Chondrocyte (in vitro differentiated cells): ENCODE data around the gene PAK6. TPM values are rescaled to one million over a fixed set of nuclear protein-coding genes. Genes with fewer than 3 reads are reported as not detected.
A peak's percentile ranks its signal among the peaks of the same experiment; 100 is the strongest.

Experiments used
- DNase-seq: peaks from one replicate; pipeline ENCODE4 v3.0.0; 2021; ENCODE audit warnings: mixed read lengths, low spot score
- H3K27ac Mint-ChIP-seq: one replicate; pipeline ENCODE4 v1.8.0; 2021; ENCODE audit warnings: mild to moderate bottlenecking, moderate library complexity, mixed read lengths; ENCODE audit not compliant: unreplicated experiment
- H3K27me3 Mint-ChIP-seq: 2 replicates; pipeline ENCODE4 v1.8.0; 2021; ENCODE audit warnings: low read depth, mixed read lengths
- H3K36me3 Mint-ChIP-seq: 2 replicates; pipeline ENCODE4 v1.8.0; 2021; ENCODE audit warnings: low read depth, mixed read lengths
- H3K4me1 Mint-ChIP-seq: 2 replicates; pipeline ENCODE4 v1.8.0; 2021; ENCODE audit warnings: low read depth, mild to moderate bottlenecking, mixed read lengths
- H3K4me3 Mint-ChIP-seq: one replicate; pipeline ENCODE4 v1.8.0; 2021; ENCODE audit warnings: mild to moderate bottlenecking, moderate library complexity, mixed read lengths; ENCODE audit not compliant: unreplicated experiment
- H3K9me3 Mint-ChIP-seq: 2 replicates; pipeline ENCODE4 v1.8.0; 2021; ENCODE audit warnings: low read depth, mixed read lengths
- CTCF ChIP-seq: fragments of 200-600 bp; sonication (generic); IDR thresholded peaks from 2 replicates; pipeline ENCODE4 v1.5.0; 2021; ENCODE audit warnings: antibody characterized with exemption, mild to moderate bottlenecking, moderate library complexity
- total RNA-seq: library from RNA; stranded (reverse); gene quantifications from 3 replicates; pipeline ENCODE4 v1.2.1, GENCODE V29; 2021

Gene PAK6
- total RNA-seq, 1 donor from 2014 or later: 0.37 TPM

DNA sequence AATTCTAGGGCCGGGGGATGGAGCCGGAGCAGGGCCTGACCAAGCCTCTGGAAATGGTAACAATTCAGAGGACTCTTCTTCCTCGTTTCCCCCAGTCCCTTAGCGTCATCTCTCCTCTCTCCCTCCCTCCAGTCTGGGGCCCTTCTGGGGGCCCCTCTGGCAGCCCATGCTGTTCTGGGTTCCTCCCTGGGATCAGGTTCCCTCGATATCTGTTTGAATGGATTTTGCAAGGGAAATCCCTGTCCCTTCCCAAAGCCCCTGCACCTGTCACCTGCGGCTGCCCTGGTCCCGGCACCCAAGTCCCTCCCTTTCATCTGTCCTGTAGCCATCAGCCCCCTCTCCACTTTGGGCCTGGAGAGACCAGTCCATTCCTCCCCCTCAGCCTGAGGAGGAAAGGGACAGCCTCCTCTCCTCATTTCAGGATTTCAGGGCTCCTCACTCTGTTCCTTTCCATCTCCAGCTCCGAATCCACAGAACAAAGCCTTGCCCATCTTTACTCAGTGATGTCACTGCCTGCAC is 70.5 kb downstream of the PAK6 start:
- Mint-ChIP-seq H3K27ac (no peak overlapping the region), H3K9me3 (no peaks in the 10 kb centered on the region), H3K27me3 (peaks cover 3% of the 10 kb centered on the region), H3K36me3 (no peaks in the 10 kb centered on the region), H3K4me1 (peaks cover 20% of the 10 kb centered on the region), H3K4me3 (no peak overlapping the region)
- no peak for DNase-seq
- no peak for TF ChIP-seq CTCF

DNA sequence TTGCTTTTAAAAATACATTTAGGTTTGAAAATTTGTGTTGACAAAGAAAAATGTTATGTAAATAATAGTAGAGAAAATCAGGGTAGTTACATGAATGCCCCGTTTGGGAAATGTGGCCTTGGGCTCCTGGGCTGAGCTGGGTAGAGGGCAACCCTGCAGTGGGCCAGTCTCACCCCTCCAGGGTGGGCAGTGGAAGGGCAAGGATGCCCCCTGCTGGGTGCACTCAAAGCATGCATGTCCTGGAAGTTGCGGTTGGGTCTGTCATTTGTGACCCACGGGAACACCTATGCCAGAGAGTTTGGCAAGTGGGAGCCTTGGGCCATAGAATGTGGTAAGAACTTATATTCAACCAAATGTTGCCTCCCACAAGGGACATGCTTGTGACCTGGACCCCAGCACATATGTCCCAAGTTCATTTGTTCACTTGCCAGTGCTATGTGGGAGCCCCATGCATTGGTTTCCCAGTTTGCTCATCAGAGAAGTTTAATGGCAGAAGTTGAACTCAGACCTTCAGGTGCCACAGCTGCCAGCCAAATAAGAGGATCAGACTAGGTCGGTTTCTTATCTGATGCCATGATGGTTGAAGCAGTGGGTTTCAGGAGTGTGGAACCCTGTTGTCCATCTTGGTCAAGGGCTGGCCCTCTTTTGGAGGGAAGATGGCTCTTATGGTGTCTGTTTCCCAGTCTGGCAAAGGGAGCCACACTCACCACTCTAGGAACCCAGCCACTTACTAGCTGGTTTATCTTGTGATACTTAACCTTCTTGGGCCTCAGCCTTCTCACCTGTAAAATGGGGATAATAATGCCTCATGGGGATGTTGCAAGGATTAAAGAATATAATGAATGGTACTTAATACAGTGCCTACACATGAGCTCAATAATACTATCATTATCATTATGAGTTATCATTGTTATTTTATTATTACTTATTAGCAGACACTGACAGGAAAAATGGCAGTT is 71.4 kb downstream of the PAK6 start:
- no peak for DNase-seq
- no peak overlapping the region for H3K4me3 Mint-ChIP-seq
- H3K4me1 Mint-ChIP-seq: peaks cover 29% of the 10 kb centered on the region
- no peaks in the 10 kb centered on the region for H3K9me3 Mint-ChIP-seq
- peaks cover 1% of the 10 kb centered on the region for H3K27me3 Mint-ChIP-seq
- peak; percentile 80 for TF ChIP-seq CTCF
- H3K27ac Mint-ChIP-seq: no peak overlapping the region
- no peaks in the 10 kb centered on the region for H3K36me3 Mint-ChIP-seq

DNA sequence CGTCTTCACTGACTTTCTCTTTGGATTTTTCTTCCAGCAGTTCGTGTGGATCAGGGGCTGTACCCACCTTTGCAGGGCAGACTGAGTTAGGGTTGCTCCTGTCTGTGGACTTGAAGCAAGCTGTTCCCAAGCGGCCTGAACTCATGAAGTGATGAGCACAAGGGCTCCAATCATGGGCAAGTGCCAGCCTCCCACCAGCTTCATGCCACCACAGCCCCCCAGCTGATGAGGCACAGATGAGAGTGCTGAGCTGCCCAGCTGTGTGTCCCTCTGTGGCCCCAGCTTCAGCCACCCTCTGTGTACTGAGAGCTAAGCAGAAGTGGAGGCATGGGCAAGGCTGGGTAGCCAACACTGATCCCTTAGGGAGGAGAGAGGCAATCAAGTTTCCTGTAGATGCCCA is 72.1 kb downstream of the PAK6 start:
- peaks cover 32% of the 10 kb centered on the region for H3K4me1 Mint-ChIP-seq
- H3K27me3 Mint-ChIP-seq: peaks cover 1% of the 10 kb centered on the region
- H3K36me3 Mint-ChIP-seq: no peaks in the 10 kb centered on the region
- no peak for DNase-seq
- TF ChIP-seq CTCF: no peak
- no peak overlapping the region for H3K27ac Mint-ChIP-seq
- no peak overlapping the region for H3K4me3 Mint-ChIP-seq
- H3K9me3 Mint-ChIP-seq: no peaks in the 10 kb centered on the region

DNA sequence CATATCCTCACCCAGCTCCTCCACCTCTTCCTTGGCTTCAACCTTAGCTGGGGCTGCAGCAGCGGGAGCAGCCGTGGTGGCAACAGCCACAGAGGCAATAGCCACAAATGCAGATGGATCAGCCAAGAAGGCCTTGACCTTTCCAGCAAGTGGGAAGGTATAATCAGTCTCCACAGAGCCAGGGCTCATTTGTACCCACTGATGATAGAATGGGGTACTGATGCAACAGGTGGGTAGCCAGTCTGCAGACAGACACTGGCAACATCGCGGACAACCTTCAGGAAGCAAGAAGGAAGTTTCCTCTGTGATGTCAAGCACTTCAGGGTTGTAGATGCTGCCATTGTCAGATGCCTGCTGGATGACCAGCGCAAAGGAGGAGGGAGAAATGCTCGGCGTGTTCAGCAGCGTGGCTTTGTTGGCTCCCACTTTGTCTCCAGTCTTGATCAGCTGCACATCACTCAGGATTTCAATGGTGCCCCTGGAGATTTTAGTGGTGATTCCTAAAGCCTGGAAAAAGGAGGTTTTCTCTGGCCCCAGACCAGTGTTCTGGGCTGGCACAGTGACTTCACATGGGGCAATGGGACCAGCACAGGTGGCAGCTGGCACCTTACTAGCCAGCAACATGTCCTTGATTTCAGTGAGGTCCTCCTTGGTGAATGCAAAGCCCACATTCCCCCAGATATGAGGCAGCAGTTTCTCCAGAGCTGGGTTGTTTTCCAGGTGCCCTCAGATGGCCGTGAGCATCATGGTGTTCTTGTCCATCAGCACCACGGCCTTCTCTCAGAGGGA is 73.7 kb downstream of the PAK6 start:
- H3K4me1 Mint-ChIP-seq: peaks cover 32% of the 10 kb centered on the region
- no peak for DNase-seq
- H3K27me3 Mint-ChIP-seq: peaks cover 3% of the 10 kb centered on the region
- no peak for TF ChIP-seq CTCF
- H3K4me3 Mint-ChIP-seq: no peak overlapping the region
- H3K9me3 Mint-ChIP-seq: no peaks in the 10 kb centered on the region
- no peak overlapping the region for H3K27ac Mint-ChIP-seq
- no peaks in the 10 kb centered on the region for H3K36me3 Mint-ChIP-seq
